Activated CD8-positive, alpha-beta T cell treated with anti-CD3 and anti-CD28 coated beads for 36 hours (primary cell): ENCODE results near the gene ZBTB21. TPM values are rescaled to one million over a fixed set of nuclear protein-coding genes. Genes with fewer than 3 reads are reported as not detected.

Experiments
- ATAC-seq: fragments of 200-7000 bp; cut with Tn5 transposase; one replicate; pipeline ENCODE4 v1.10.0; 2021; ENCODE audit warnings: mild to moderate bottlenecking, moderate library complexity
- CTCF ChIA-PET: fragments of 350-600 bp; sonication (Branson Sonifier 250); formaldehyde crosslinking; loops from one replicate; lab custom pipeline; 2021; ENCODE audit warnings: antibody characterized with exemption; lab: Charles Lee
- POLR2A ChIA-PET: fragments of 350-600 bp; sonication (Branson Sonifier 250); formaldehyde crosslinking; loops from one replicate; lab custom pipeline; 2021; ENCODE audit warnings: antibody characterized with exemption; lab: Charles Lee
- DNase-seq: peaks from one replicate; pipeline ENCODE4 v3.0.0-alpha.2; 2020
- H3K27ac Mint-ChIP-seq: one replicate; pipeline ENCODE4 v1.8.0; 2021; ENCODE audit warnings: mild to moderate bottlenecking, mixed read lengths
- H3K27me3 Mint-ChIP-seq: one replicate; pipeline ENCODE4 v1.8.0; 2021; ENCODE audit warnings: mixed read lengths
- H3K36me3 Mint-ChIP-seq: one replicate; pipeline ENCODE4 v1.8.0; 2021; ENCODE audit warnings: low read depth, mixed read lengths
- H3K4me1 Mint-ChIP-seq: one replicate; pipeline ENCODE4 v1.8.0; 2021; ENCODE audit warnings: low read depth, mixed read lengths
- H3K4me3 Mint-ChIP-seq: one replicate; pipeline ENCODE4 v1.8.0; 2021; ENCODE audit warnings: mild to moderate bottlenecking, moderate library complexity, mixed read lengths
- H3K9me3 Mint-ChIP-seq: one replicate; pipeline ENCODE4 v1.8.0; 2021; ENCODE audit warnings: mixed read lengths
- intact Hi-C: fragments of 100-400 bp; cut with micrococcal nuclease; formaldehyde crosslinking; loops from one replicate; pipeline ENCODE4 v1.10.0; 2022
- total RNA-seq, 2 experiments: library from RNA; stranded (reverse); gene quantifications; one replicate each; pipeline ENCODE4 v1.2.3, GENCODE V29; 2021
- TF ChIP-seq, protein P1 (sequence below): fragments of 200-600 bp; IDR thresholded peaks from one replicate; pipeline ENCODE4 v1.8.0; 2022; ENCODE audit warnings: antibody characterized with exemption, mild to moderate bottlenecking

Gene ZBTB21
- total RNA-seq, 2 experiments from 2014 or later: 29.6 to 29.7 TPM

DNA sequence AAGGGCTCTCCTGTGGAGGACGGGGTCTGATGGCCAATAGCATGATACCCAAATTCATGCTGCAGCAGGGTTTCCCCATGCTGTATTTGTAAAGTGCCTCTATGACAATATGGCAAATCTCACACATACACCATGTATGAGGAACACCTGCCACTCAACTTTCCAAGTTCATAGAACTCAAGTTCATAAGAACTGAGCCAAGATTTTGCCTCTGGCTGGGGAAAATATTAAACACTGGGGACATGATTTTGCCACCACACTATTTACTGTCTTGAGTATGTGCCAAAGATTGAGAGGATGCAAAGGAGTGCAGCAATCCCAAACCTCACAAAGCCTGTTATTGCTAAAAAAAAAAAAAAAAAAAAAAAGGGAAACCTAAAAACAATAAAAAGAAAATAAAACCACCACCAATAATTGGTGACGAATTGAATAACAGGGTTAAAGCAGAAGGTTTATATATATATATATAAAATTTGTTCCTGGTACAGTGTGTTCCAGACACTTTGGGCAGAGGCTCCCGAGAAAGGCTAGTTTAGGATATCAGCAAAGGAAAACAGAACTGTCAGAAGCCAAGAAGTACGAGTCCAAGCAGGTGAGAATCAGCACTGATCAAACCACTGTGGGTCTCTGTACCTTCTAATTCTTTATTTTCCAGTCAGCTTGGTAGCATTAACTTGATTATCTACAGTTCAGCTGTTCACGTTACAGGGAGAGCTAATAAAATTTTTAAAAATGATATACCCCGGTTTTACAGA is 24.3 kb downstream of the ZBTB21 start:
- ATAC-seq (no peak), DNase-seq (no peak)
- ChIA-PET CTCF (no interaction called here), POLR2A (no interaction called here)
- Mint-ChIP-seq H3K36me3 (peaks cover 4% of the 10 kb centered on the region), H3K4me3 (no peak overlapping the region), H3K27me3 (no peaks in the 10 kb centered on the region), H3K27ac (no peak overlapping the region), H3K4me1 (no peaks in the 10 kb centered on the region), H3K9me3 (peaks cover 3% of the 10 kb centered on the region)
- intact Hi-C loops: no loop called here
- TF ChIP-seq, protein P1, sequence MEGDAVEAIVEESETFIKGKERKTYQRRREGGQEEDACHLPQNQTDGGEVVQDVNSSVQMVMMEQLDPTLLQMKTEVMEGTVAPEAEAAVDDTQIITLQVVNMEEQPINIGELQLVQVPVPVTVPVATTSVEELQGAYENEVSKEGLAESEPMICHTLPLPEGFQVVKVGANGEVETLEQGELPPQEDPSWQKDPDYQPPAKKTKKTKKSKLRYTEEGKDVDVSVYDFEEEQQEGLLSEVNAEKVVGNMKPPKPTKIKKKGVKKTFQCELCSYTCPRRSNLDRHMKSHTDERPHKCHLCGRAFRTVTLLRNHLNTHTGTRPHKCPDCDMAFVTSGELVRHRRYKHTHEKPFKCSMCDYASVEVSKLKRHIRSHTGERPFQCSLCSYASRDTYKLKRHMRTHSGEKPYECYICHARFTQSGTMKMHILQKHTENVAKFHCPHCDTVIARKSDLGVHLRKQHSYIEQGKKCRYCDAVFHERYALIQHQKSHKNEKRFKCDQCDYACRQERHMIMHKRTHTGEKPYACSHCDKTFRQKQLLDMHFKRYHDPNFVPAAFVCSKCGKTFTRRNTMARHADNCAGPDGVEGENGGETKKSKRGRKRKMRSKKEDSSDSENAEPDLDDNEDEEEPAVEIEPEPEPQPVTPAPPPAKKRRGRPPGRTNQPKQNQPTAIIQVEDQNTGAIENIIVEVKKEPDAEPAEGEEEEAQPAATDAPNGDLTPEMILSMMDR: no peak

DNA sequence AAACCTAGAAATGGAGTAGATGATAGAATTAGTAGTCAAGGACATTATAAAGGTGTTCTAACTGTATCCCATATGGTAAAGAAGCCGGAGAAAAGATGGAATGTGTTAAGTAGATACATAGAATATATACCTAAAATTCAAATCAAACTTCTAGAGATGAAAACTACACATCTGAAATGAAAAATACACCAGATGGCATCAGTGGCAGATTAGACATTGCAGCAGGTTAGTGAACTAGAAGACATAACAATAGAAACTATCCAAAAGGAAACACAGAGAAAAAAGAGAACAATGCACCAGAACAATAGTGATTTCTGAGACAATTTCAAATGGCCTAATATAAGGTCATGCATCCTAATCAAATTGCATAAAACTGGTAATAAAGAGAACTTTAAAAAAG is 26.9 kb downstream of the ZBTB21 start:
- Mint-ChIP-seq H3K4me3 (no peak overlapping the region), H3K4me1 (no peaks in the 10 kb centered on the region), H3K36me3 (no peaks in the 10 kb centered on the region), H3K9me3 (peaks cover 11% of the 10 kb centered on the region), H3K27ac (no peak overlapping the region), H3K27me3 (peaks cover 4% of the 10 kb centered on the region)
- DNase-seq (no peak), ATAC-seq (no peak)
- CTCF ChIA-PET: interaction anchor here (1.2 kb wide), 1 partner anchor 22 kb away, joined by 3 read pairs; no protein-coding TSS in a partner anchor
- POLR2A ChIA-PET: interaction anchor here (0.7 to 0.8 kb wide), 2 partner anchors 105 to 119 kb away, joined by 3 read pairs; no protein-coding TSS in a partner anchor
- TF ChIP-seq, protein P1: no peak
- intact Hi-C loops: no loop called here

DNA sequence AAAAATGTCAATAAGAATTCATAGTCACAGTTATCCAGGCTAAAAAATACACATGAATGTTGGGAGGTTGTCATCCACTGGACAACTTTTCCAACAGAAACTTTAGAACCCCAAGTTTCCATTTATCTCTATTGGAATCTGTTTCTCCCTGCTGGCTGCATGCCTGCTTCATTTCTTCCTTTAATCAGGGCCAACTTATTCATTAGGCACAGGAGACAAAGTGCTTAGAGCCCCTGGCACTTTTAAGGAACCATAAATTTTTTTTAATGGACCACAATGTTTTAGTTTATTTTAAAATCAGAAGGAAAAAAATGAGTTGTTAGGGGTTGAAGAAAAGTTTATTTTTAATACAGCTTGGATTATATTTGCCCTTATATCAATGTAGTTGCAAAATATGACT is 29.6 kb downstream of the ZBTB21 start:
- DNase-seq: no peak
- Mint-ChIP-seq H3K36me3 (no peaks in the 10 kb centered on the region), H3K9me3 (peaks cover 11% of the 10 kb centered on the region), H3K27me3 (peaks cover 4% of the 10 kb centered on the region), H3K27ac (no peak overlapping the region), H3K4me1 (no peaks in the 10 kb centered on the region), H3K4me3 (no peak overlapping the region)
- no peak for ATAC-seq
- TF ChIP-seq, protein P1: no peak
- POLR2A ChIA-PET: no interaction called here
- CTCF ChIA-PET: interaction anchor here (0.7 kb wide), 1 partner anchor 210 kb away, joined by 3 read pairs; no protein-coding TSS in a partner anchor
- intact Hi-C loops: no loop called here

DNA sequence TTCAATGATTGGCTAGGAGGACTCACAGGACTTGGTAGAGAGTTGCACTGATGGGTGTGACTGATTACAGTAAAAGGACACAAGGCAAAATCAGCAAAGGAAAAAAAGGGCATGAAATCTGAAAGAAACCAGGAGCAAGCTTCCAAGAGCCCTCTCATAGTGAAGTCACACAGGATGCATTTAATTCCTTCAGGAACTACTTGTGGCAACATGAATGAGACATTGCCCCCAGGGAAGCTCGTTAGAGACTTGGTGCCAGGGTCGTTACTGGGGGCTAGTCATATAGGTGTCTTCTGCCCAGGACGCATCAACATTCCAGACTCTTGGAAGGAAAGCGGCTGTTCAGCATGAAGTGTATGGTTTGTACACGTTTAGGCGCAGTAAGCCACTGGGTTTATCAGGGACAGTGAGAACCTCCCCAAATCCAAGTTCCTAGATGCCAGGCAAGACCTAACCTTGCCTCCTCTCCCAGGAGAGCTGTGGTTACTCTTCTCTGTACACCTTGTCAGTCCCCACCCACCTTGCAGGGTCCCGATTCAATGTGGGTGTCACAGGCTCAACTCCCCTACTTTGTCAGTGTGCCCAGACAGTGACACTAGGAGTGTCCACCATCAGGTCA is 30.3 kb downstream of the ZBTB21 start:
- POLR2A ChIA-PET: no interaction called here
- intact Hi-C loops: no loop called here
- peaks cover 1% of the 10 kb centered on the region for H3K4me1 Mint-ChIP-seq
- no peaks in the 10 kb centered on the region for H3K36me3 Mint-ChIP-seq
- TF ChIP-seq, protein P1: no peak
- H3K27me3 Mint-ChIP-seq: peaks cover 4% of the 10 kb centered on the region
- DNase-seq: no peak
- H3K9me3 Mint-ChIP-seq: peaks cover 11% of the 10 kb centered on the region
- no peak for ATAC-seq
- CTCF ChIA-PET: no interaction called here
- H3K27ac Mint-ChIP-seq: no peak overlapping the region
- no peak overlapping the region for H3K4me3 Mint-ChIP-seq

DNA sequence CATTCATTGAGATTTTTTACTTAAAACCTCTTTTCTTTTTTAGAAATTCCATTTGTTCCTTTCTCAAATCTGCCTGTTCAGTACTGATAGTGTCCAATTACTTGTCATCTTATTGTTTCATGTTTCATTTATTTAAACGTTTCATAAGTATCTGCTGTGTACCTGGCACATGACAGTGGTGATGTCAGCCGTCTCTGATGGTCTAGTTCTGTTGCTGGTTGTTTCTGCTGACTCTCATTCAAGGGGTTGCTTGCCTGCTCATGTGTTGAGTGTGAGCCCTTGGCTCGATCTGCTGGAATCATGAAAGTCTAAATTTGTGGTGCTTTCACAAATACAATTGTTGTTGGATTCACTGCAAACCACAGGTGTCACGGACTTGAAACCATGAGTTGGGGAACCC is 30.8 kb downstream of the ZBTB21 start:
- ATAC-seq: no peak
- Mint-ChIP-seq H3K9me3 (peaks cover 11% of the 10 kb centered on the region), H3K4me1 (peaks cover 6% of the 10 kb centered on the region), H3K27ac (no peak overlapping the region), H3K36me3 (no peaks in the 10 kb centered on the region), H3K27me3 (peaks cover 4% of the 10 kb centered on the region), H3K4me3 (no peak overlapping the region)
- ChIA-PET POLR2A (no interaction called here), CTCF (no interaction called here)
- TF ChIP-seq, protein P1: no peak
- DNase-seq: no peak
- intact Hi-C loops: no loop called here
